Lower leg skin (tissue), 3 donors: ENCODE data around the gene TFPI2.

Source experiments
- CTCF ChIP-seq, 3 donors: fragments of 450-650 bp; IDR thresholded peaks; one replicate each; pipeline ENCODE4 v1.5.1; 2016; ENCODE audit warnings: antibody characterized with exemption in 3 of 3, mild to moderate bottlenecking in 3 of 3, moderate library complexity in 2 of 3
- POLR2A ChIP-seq, 2 donors: fragments of 450-650 bp; IDR thresholded peaks; one replicate each; pipeline ENCODE4 v1.6.1; 2016 to 2017; ENCODE audit warnings: antibody characterized with exemption in 2 of 2, mild to moderate bottlenecking in 1 of 2, moderate library complexity in 1 of 2

- no peak for TF ChIP-seq CTCF (IDR thresholded peaks at IDR 0.05)
- no peak for TF ChIP-seq POLR2A (IDR thresholded peaks at IDR 0.05)
These were observed 24.1 kb upstream of the TFPI2 start for GRCh38 chr7:93914581-93915066.
